Neural cell (in vitro differentiated cells): ENCODE data around the gene SLFN12.

Source experiments
- EZH2 ChIP-seq: fragments of 200-600, 300-800 bp; shearing (Covaris generic), sonication (generic); IDR thresholded peaks from 2 replicates; pipeline ENCODE4 v1.6.1; 2014; ENCODE audit warnings: antibody characterized with exemption, low read length, borderline replicate concordance, mild to moderate bottlenecking; ENCODE audit not compliant: insufficient read depth, poor library complexity, severe bottlenecking
- REST ChIP-seq: IDR thresholded peaks from 2 replicates; pipeline ENCODE4 v1.6.1; 2012; ENCODE audit warnings: borderline replicate concordance
- TF ChIP-seq, protein P1 (sequence below): fragments of 450-650 bp; IDR thresholded peaks from 2 replicates; pipeline ENCODE4 v1.5.1; 2014; ENCODE audit warnings: antibody characterized with exemption, mild to moderate bottlenecking, moderate library complexity; ENCODE audit not compliant: poor library complexity, severe bottlenecking

DNA sequence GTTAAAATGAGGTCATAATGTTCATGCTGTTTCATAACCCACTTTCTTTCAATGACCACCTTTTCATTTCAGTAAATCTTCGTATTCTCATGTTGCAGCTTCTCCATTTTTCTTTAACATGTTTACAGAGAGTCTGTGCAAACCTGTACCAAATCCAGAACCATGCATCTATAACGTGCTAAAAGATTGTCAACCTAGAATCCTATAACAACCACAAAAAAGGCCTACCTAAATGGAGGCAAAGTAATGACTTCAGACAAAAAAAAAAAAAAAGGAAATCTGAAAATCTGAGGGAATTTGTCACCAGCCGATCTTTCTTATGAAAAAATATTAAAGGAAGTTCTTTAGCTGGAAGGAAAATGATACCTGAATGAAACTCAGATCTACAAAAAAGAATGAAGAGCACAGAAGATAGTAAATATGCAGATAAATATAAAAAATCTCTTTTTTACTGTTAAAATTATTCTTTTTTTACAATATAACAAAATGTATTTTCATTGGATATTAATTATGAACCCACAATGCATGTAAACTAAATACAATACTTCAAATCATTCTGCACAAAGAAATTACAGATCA lies 57.4 kb downstream of the SLFN12 start:
- TF ChIP-seq REST (no peak), EZH2 (no peak)
- TF ChIP-seq, protein P1, sequence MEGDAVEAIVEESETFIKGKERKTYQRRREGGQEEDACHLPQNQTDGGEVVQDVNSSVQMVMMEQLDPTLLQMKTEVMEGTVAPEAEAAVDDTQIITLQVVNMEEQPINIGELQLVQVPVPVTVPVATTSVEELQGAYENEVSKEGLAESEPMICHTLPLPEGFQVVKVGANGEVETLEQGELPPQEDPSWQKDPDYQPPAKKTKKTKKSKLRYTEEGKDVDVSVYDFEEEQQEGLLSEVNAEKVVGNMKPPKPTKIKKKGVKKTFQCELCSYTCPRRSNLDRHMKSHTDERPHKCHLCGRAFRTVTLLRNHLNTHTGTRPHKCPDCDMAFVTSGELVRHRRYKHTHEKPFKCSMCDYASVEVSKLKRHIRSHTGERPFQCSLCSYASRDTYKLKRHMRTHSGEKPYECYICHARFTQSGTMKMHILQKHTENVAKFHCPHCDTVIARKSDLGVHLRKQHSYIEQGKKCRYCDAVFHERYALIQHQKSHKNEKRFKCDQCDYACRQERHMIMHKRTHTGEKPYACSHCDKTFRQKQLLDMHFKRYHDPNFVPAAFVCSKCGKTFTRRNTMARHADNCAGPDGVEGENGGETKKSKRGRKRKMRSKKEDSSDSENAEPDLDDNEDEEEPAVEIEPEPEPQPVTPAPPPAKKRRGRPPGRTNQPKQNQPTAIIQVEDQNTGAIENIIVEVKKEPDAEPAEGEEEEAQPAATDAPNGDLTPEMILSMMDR: no peak
